ENCODE data around the gene ADAM19. TPM values are rescaled to one million over a fixed set of nuclear protein-coding genes. Genes with fewer than 3 reads are reported as not detected.

The ADAM19 gene
- total RNA-seq, 4 donors from 2014 or later, result 4.0 to 28.1 (median 15.1) TPM

- no peaks in the 10 kb centered on the region for H3K9me3 ChIP-seq
- H3K4me1 ChIP-seq, result peaks cover 6 to 18% (median 12%) of the 10 kb centered on the region in 4 donors
- no peaks in the 10 kb centered on the region for H3K36me3 ChIP-seq
- H3K27me3 ChIP-seq, result peaks cover 26% of the 10 kb centered on the region
- in situ Hi-C loops (cut with MboI; ENCODE audit: low pct_ligation_motif_present in 1 of 4, low pct_unique_long_range_greater_than_20kb in 1 of 4, low sequenced_read_pairs in 3 of 4), result no loop called here
- no peak overlapping the region for H3K4me3 ChIP-seq
- 68 to 69% methylated on average over 8 to 9 of the region's 9 CpGs for WGBS, 2 donors (ENCODE audit: low coverage in 1 of 2)
- H3K27ac ChIP-seq, result peak overlapping the region; percentile 47 to 79 (median 64)
- TF ChIP-seq CTCF (IDR thresholded peaks at IDR 0.05) (no peak), POLR2AphosphoS5 (IDR thresholded peaks at IDR 0.05) (no peak), EP300 (IDR thresholded peaks at IDR 0.05; ENCODE audit: low read depth) (no peak), POLR2A (IDR thresholded peaks at IDR 0.05) (no peak)
- DNase-seq, result no peak
- intact Hi-C loops (cut with DNase I; ENCODE audit: low total_unique reads), result no loop called here
Measured at GRCh38 chr5:157463621-157464518, 111.7 kb downstream of the ADAM19 start.

GRCh38 chr5:157463081-157463480, 112.5 kb downstream of the ADAM19 start:
- intact Hi-C loops (cut with DNase I; ENCODE audit: low total_unique reads), result no loop called here
- 40 to 92% methylated on average over 1 to 8 of the region's 8 CpGs for WGBS, 2 donors (ENCODE audit: low coverage in 1 of 2)
- Histone ChIP-seq H3K36me3 (no peaks in the 10 kb centered on the region), H3K4me3 (no peak overlapping the region), H3K27me3 (peaks cover 26% of the 10 kb centered on the region), H3K27ac (peak overlapping the region; percentile 47 to 79 (median 64)), H3K4me1 (peaks cover 6 to 18% (median 12%) of the 10 kb centered on the region in 4 donors), H3K9me3 (no peaks in the 10 kb centered on the region)
- no peak for TF ChIP-seq POLR2A (IDR thresholded peaks at IDR 0.05)
- TF ChIP-seq POLR2AphosphoS5 (IDR thresholded peaks at IDR 0.05), result no peak
- TF ChIP-seq CTCF (IDR thresholded peaks at IDR 0.05), result no peak
- TF ChIP-seq EP300 (IDR thresholded peaks at IDR 0.05; ENCODE audit: low read depth), result no peak
- in situ Hi-C loops (cut with MboI; ENCODE audit: low pct_ligation_motif_present in 1 of 4, low pct_unique_long_range_greater_than_20kb in 1 of 4, low sequenced_read_pairs in 3 of 4), result no loop called here
- no peak for DNase-seq

- in situ Hi-C loops (cut with MboI; ENCODE audit: low pct_ligation_motif_present in 1 of 4, low pct_unique_long_range_greater_than_20kb in 1 of 4, low sequenced_read_pairs in 3 of 4), result no loop called here
- peak overlapping the region in 1 of 4 donors; percentile 51 for H3K4me3 ChIP-seq
- peaks cover 6 to 18% (median 12%) of the 10 kb centered on the region in 4 donors for H3K4me1 ChIP-seq
- H3K36me3 ChIP-seq, result no peaks in the 10 kb centered on the region
- H3K27me3 ChIP-seq, result peaks cover 26% of the 10 kb centered on the region
- H3K27ac ChIP-seq, result peak overlapping the region in 1 of 4 donors; percentile 40
- no peak for TF ChIP-seq POLR2AphosphoS5 (IDR thresholded peaks at IDR 0.05)
- TF ChIP-seq CTCF (IDR thresholded peaks at IDR 0.05), result no peak
- no peak for TF ChIP-seq EP300 (IDR thresholded peaks at IDR 0.05; ENCODE audit: low read depth)
- TF ChIP-seq POLR2A (IDR thresholded peaks at IDR 0.05), result no peak
- 88% methylated on average over 4 of the region's 4 CpGs; no CpG with 5 or more reads in 1 of the 2 donors for WGBS, 2 donors (ENCODE audit: low coverage in 1 of 2)
- no peaks in the 10 kb centered on the region for H3K9me3 ChIP-seq
- intact Hi-C loops (cut with DNase I; ENCODE audit: low total_unique reads), result no loop called here
- no peak for DNase-seq
Measured at GRCh38 chr5:157460921-157461792, 114.4 kb downstream of the ADAM19 start.
